ENCODE data around the gene IFNAR2.

- TF ChIP-seq POLR2AphosphoS5 (IDR thresholded peaks at IDR 0.05), result no peak
- TF ChIP-seq CTCF (IDR thresholded peaks at IDR 0.05), result no peak
- no peak for TF ChIP-seq EP300 (IDR thresholded peaks at IDR 0.05)
- no peak for TF ChIP-seq POLR2A (IDR thresholded peaks at IDR 0.05)
Observed at GRCh38 chr21:33229099-33229783, 497 bp upstream of the IFNAR2 start.

Data from suprapubic skin (tissue), 4 donors.